Measurements from ENCODE around the gene ACOT7.

GRCh38 chr1:6223617-6224016 lies 169.9 kb downstream of the ACOT7 start:
- TF ChIP-seq CTCF (IDR thresholded peaks at IDR 0.05) (no peak), POLR2A (IDR thresholded peaks at IDR 0.05) (no peak)

Data from testis (tissue), 2 donors.